Stimulated activated CD4-positive, alpha-beta T cell treated with anti-CD3 and anti-CD28 coated beads, Interleukin-1b, Interleukin-23, amount 100 ng/mL, for 48 hours (primary cell): ENCODE results near the gene PIK3R3.
"Not testable (repeated sequence)": the region's sequence is repeated elsewhere in the genome, so short reads cannot be mapped to it uniquely, and the experiment has no call there.

Experiments used
- DNase-seq: peaks from one replicate; pipeline ENCODE4 v3.0.0-alpha.2; 2020

The PIK3R3 gene

DNA sequence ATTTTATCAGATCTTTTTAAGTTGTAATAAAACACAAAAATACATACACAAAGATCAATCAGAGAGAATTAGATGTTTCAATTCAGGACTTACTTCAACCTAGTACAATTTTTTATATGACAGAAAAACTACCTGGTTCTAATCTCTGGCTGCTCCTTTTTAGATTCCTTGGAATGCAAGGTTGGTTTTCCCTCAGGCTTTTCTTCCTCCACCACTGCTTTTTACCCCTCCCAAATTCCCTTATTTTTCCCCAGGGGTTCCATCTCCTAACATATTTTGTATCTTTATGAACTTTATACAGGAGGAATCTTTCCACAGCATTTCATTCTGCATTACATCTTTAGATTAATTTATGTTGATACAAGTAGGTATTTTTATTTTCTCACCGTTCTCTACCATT is 33.2 kb downstream of the PIK3R3 start:
- DNase-seq, result no peak

DNA sequence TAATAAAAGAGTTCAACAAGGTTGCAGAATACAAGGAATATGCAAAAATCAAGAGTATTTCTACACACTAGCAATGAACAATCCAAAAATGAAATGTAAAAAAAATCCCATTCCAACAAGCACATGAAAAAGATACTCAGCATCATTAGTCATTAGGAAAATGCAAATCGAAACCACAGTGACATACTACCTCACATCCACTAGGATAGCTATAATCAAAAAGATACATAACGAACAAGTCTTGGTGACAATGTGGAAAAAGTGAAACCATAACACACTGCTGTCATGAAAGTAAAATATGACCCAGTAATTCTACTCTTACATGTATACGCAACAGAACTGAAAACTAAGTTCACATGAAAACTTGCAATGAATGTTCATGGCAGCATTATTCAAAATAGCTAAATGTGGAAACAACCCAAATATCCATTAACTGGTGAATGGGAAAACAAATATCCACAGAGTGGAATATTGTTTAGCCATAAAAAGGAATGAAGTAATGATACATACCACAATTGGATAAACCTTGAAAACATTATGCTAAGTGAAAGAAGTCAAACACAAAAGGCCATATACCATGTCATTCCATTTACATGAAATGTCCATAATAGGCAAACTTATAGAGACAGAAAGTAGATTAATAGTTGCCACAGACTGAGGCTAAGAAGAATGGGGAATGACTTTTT is 34.3 kb downstream of the PIK3R3 start:
- DNase-seq, result no peak

DNA sequence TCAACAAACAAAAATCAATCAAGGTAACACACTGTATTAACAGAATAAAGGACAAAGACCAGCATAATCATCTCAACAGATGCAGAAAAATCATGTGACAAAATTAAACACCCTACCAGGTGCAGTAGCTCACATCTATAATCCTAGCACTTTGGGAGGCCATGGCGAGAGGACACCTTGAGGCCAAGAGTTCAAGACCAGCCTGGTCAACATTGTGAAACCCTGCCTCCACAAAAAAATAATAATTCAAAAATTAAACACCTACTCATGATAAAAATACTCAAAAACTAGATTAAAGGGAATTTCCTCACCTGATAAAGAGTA is 35.3 kb downstream of the PIK3R3 start:
- no peak for DNase-seq

DNA sequence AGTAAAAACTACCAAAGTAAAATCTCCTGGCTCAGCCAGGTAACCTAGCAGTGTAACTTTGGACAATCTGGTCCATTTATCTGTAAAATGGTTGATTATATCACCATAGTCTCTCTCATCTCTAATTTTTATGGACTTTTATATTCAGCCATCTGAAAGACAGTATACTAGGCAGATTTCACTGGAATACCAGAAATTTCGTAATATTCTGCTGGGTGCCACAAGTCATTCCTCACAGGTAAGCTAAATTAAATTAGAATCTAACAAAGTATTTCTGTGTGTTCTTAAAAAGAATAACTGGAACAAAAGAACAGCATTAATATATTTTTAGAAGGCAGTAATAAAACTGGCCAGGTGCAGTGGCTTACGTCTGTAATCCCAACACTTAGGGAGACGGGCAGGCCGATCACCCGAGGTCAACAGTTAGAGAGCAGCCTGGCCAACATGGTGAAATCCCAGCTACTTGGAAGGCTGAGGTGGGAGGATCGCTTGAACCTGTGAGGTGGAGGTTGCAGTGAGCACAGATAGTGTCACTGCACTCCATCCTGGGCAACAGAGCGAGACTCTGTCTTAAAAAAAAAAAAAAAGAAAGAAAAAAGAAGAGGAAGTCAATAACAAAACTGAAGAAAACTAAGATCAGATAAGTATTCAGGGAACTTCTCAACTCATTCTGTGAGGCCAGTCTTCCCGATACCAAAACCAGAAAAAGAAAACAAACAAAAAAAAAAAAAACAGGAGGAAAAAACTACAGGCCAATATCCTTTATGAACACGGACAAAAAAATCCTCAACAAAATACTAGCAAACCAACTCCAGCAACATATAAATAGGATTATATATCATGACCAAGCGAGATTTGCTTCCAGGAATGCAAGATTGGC is 35.9 kb downstream of the PIK3R3 start:
- no peak for DNase-seq

DNA sequence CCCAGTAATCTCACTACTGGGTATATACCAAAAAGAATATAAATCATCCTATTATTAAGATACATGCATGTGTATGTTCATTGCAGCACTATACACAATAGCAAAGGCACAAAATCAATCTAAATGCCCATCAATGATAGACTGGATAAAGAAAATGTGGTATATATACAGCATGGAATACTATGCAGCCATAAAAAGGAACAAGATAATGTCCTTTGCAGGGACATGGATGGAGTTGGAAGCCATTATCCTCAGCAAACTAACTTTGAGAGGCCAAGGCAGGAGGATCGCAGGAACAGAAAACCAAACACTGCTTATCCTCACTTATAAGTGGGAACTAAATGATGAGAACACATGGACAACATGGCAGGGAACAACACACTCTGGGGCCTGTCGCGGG is 37.3 kb downstream of the PIK3R3 start:
- DNase-seq, result not testable (repeated sequence)

DNA sequence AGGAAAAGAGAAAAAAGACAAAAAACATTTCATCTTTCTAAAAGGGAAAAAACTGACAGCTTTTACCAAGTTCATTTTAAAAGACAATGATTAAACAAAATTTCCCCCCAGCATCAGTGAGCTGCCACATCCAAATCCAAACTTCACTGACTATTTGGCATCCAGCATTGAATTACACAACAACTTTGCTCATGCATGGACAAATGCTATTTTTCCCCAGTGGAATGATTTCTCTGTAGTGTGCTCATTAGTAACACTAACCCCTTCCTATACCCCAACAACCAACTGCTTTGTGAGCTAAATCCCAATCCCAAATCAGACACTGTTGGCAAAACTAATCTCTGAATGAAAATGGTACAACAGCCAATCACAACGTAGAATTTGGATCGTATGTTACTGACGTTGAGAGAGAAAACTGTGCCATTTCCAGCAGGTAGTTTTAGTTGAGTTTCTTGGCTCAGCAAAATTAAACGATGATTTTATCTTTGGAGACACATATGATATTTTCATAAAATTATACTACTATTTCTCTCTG is 37.9 kb downstream of the PIK3R3 start:
- no peak for DNase-seq

DNA sequence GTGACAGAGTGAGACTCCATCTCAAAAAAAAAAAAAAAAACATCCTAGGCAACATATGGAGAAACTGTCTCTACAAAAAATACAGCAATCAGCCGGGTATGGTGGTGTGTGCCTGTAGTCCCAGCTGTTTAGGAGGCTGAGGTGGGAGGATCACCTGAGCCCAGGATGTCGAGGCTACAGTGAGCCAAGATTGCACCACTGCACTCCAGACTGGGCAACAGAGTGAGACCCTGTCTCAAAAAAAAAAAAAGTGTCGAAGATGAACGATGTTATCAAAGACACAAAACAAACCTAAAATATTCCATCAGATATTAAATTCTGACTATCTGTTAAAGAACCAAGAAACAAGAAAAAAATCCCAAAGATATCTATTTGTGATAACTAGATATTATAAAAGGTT is 38.6 kb downstream of the PIK3R3 start:
- not testable (repeated sequence) for DNase-seq

DNA sequence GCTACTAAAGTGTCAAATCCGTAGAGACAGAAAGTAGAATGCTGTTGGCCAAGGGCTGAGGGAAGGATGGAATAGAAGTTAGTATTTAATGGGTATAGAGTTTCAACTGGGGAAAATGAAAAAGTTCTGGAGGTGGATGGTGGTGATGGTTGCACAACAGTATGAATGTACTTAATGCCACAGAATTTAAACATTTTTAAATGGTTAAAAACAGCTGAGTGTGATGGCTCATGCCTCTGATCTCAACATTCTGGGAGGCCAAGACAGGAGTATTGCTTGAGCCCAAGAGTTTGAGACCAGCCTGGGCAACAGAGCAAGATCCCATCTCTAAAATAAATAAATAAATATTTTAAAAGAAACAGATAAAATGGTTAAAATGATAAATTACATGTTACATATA is 44.5 kb downstream of the PIK3R3 start:
- no peak for DNase-seq

DNA sequence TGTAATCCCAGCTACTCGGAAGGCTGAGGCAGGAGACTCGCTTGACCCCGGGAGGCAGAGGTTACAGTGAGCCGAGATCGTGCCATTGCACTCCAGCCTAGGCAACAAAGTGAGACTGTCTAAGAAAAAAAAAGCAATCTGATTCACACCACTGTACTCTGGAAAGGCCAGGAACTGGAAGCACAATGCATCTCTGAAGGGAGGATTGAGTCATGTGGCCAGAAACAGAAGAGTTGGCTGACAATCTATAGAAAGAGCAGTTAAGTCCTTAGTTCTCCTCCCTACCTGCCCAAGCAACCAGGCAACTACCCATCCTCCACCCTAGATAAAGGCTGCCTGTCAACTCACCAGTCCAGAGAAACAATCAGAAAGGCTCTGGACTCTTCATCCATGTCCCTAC is 45.9 kb downstream of the PIK3R3 start:
- no peak for DNase-seq

DNA sequence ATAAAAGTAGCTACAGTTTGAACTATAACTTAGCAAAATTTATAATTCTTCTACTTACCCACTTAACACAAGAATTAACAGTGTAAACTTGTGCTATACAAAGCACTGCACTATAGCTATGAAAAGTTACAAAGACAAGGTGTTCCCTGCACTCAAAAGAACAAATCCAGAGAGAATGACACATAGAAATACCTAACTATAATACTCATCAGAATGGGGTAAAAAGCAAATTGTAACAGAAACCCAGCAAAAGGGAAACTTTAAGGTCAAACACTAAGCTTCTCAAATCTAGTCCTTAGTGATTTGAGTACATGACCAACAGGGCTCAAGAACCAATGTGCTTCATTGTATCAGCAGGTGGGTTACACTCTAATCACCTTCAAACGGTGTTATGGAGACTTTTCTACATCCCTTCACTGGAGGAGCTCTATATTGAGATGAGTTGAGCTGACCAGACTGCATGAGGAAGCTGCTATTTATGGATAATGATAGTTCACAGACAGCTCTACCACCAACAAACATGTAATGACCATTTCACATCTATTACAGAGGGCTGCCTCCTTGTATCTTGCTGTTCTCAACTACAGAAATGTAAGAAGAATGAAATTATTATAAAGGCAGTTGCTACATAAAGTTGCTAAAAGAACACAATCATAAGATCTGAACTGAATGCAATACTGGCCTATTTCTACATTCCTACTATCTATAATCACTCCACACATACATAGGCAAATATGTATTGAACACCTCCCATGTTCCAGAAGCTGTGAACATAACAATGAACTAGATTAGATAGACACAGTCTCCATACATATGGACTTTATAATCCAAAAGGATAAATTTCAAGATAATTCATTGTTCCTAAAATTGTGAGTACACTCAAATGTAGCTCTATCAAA is 47.6 kb downstream of the PIK3R3 start:
- DNase-seq, result no peak

DNA sequence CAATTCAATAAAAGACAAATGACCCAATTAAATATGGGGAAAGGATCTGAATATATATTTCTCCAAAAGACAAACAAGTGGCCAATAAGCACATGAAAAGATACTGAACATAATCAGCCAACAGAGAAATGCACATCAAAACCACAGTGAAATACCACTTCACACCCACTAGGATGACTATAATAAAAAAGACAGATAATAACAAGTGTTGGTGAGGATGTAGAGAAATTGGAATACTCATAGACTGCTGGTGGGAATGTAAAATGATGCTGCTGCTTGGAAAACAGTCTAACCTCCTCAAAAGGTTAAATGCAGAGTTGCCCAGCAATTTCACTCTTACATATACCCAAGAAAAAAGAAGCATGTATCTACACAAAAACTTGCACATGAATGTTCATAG is 48.9 kb downstream of the PIK3R3 start:
- no peak for DNase-seq

DNA sequence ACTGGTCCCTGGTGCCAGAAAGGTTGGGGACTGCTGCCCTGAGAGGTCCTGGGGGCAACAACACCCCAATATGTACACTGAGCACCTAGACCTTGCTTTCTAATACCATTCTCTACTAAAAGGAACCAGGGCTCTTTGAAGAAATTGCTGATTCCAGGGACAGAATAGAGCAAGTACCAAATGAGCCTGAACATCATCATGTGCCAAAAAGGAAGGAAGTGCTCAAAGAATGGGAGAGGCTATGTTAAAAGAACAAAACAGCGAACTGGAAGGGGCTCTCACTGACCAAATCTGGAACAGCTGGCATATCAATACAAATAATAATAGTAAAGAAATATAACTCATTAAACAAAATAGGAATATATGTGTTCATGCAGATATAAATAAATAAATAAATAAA is 50.8 kb downstream of the PIK3R3 start:
- no peak for DNase-seq

DNA sequence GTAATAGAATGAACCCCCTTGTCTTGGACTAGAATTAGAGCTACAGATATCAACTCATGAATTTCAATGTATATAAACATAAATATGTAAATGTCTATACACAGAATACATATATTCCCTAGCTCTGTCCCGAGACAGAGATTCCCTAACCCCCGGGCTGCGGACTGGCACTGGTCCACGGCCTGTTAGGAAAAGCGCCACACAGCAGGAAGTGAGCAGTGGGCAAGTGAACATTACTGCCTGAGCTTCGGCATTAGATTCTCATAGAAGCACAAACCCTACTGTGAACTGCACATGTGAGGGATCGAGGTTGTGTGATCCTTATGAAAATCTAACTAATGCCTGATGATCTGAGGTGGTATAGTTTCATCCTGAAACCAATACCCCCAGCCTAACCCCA is 51.2 kb downstream of the PIK3R3 start:
- DNase-seq, result no peak

DNA sequence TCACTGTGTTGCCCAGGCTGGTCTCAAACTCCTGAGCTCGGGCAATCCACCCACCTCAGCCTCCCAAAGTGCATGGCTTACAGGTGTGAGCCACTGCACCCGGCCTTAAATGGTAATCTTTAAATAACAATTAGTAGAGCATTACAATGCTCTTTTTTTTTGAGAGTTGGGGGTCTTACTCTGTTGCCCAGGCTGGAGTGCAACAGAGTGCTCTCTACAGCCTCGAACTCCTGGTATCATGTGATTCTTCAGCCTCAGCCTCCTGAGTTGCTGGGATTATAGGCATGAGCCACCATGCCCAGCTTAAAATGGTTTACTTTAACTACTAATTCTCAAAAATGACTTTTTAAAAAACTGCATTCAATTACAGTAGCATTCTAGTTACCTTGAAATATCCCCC is 52.2 kb downstream of the PIK3R3 start:
- no peak for DNase-seq

DNA sequence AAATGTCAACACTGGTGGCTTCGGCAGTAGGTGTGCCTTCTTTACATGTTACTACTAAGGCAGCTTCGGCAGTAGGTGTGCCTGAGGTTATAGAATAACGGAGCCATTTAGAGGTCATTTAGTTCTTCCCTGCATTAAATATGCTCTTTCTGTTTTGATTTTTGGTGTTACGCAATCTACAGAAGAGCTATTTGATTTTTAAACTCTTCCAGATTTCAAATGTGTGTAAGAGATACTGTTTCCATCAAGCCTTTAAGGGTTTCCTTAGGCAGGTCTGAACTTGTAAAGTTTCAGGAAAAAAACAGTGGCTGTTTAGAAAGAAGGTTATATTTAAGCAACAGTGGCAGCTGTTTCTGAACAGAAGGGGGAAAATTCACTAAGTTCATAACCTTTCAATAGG is 54.8 kb downstream of the PIK3R3 start:
- no peak for DNase-seq

DNA sequence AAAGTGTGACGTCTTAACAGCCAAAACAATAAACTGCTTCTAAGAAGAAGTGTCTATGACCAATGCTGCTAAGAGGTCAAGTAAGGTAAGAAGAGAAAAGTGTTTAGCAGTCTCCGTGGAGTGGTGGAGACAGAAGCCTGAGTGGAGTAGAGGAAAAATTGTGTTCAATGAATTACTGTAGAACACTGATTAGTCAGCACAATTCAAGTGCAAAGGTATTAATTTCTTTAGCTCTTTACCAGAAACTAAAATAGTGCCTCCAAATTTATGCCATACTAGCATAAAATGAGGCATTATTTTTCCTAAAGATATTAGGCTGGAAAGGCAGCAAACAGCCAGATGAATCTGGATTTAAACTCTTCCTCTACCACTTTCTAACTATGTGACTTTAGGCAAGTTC is 56.1 kb downstream of the PIK3R3 start:
- DNase-seq, result no peak

DNA sequence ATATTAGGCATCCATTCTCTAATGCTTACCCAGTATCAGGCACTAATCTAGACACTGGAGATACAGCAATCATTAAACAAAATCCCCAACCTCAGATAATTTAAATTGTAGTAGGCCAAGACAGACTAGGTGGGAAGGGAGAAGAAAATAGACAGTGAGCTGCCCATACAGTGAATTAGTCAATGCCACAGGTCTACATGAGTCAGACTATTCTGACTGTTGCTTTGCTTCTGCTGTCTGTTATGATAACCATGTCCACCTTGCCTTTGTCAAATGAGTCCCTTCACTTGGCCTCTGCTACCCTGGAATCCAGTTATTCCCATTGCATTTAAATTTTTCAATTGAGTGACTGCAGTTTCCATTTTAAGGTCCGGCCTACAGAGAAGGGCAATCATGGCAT is 59.5 kb downstream of the PIK3R3 start:
- no peak for DNase-seq

DNA sequence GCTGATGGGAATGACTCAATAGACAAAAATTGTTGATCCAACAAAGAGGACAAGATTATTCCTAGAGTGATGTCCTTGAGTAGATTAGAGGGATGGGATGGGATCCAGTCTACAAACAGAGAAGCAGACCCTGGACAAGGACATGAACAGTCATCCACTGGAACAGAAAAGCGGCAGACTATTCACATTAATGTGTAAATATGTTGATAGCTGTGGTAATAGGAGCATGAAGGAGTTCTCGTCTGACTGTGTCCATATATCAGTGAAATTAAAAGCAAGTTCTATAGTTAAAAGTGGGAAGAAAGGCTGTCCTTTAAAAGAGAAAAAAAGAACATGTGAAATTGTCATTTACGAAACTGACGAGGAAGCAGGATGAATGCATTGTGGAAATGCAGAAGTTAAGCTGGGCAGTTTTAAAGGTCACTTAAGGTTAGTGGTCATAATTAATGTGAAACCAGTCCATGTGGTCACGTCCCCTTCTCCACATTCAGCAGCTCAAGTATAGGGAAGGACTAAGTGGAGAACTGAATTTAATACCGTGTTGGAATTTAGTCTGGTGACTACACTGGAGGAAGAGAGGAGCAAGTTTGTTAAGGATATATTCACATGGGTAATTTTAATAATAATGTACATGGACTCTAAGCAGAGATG is 62.1 kb downstream of the PIK3R3 start:
- no peak for DNase-seq

DNA sequence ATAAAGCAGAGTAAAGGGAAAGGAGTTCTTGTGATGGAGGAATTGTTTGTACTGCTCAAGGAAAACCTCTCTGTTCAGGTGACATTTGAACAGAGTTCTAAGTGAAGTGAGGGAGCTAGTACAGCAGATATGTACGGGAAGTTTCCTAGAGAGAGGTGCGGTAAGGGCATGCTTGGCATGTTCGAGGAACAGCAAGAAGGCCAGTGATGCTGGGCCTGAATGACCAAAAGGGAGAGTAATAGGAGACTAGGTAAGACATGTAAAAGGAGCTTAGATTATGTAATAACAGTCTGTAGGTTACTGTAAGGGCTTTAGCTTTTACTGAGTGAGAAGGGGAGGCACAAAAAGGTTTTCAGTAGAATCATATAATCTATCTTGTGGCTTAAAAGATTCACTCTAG is 63.9 kb downstream of the PIK3R3 start:
- no peak for DNase-seq

DNA sequence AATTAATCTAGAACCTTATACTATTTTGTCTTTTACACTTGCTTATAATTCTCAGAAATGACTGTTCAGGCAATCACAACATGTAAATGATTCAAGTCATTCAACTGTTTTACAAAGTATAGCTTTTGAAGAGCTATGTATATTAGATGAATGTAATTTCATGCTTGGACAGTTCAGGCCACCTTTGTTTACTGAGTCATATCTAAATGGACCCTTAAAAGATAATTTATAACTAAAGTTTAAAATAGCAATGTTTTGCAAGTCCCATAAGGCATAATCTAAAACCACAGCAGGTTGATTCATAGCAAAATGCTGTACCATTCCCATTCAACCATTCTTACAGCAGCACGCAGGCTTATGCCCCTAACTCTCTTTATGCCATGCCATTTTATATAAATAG is 64.8 kb downstream of the PIK3R3 start:
- no peak for DNase-seq

DNA sequence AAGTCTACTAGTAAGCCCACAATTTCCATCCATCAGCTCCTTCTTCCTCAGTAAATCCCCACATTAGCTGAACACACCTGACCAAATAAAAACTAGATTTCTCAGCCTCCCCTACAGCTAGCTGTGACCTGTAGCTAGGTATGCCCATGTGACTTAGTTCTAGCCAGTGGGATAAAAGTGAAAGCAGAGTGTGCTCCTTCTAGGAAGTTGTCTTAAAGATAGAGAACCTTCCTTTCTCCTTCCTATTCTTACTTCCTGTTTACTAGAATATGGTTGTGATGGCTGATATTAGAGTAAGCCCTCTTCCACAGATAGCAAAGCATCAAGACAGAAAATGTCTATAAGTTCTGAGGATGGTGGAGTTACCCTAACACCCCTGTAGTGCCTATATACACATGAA is 67.0 kb downstream of the PIK3R3 start:
- DNase-seq, result no peak

DNA sequence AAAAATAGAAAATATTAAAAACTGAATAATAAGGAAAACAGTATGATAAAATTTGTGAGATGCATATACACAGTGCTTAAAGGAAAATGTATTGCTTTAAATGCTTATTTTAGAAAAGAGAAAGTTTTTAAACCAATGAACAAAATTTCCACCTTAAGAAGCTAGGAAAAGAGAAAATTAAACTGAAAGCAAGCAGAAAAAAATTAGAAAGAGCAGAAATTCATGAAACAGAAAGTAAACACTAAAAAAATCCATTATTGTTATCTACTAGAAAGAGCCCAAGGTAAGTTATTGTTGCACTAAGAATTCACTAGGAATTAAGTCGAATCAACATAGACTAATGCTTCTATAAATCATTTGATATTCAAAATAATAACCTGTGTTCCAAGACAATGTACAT is 67.7 kb downstream of the PIK3R3 start:
- no peak for DNase-seq
